Small intestine (tissue), 7 donors: ENCODE data around the gene CD33. TPM values are rescaled to one million over a fixed set of nuclear protein-coding genes. Genes with fewer than 3 reads are reported as not detected.
"Not testable (repeated sequence)": the region's sequence is repeated elsewhere in the genome, so short reads cannot be mapped to it uniquely, and the experiment has no call there.

ENCODE experiments used
- DNase-seq, 2 donors: peaks; one replicate each; pipeline versions ENCODE4 v3.0.0 to v3.0.0-alpha.2; 2013
- FAIRE-seq: peaks from 2 replicates; lab custom pipeline; 2012; peaks lifted over from hg19 to GRCh38; lab: Jason Lieb, UNC
- H3K27ac ChIP-seq, 3 donors: one replicate each; pipeline ENCODE4 v1.5.1; 2013; ENCODE audit warnings: low read length in 2 of 3, mild to moderate bottlenecking in 2 of 3, control low read depth in 1 of 3, inconsistent platforms in 1 of 3, low read depth in 1 of 3, moderate library complexity in 1 of 3
- H3K27me3 ChIP-seq, 3 donors: one replicate each; pipeline ENCODE4 v1.6.1; 2013; ENCODE audit warnings: low read length in 3 of 3, inconsistent platforms in 1 of 3; ENCODE audit not compliant: control insufficient read depth in 3 of 3, insufficient read depth in 3 of 3
- H3K36me3 ChIP-seq, 3 donors: one replicate each; pipeline ENCODE4 v1.6.1; 2013; ENCODE audit warnings: low read length in 3 of 3, inconsistent platforms in 1 of 3, low read depth in 1 of 3, mild to moderate bottlenecking in 1 of 3, moderate library complexity in 1 of 3; ENCODE audit not compliant: control insufficient read depth in 3 of 3, insufficient read depth in 2 of 3
- H3K4me1 ChIP-seq, 3 donors: one replicate each; pipeline ENCODE4 v1.6.1; 2013; ENCODE audit warnings: low read length in 2 of 3, inconsistent platforms in 1 of 3, low read depth in 1 of 3, mild to moderate bottlenecking in 1 of 3, moderate library complexity in 1 of 3; ENCODE audit not compliant: control insufficient read depth in 3 of 3, insufficient read depth in 2 of 3
- H3K4me3 ChIP-seq, 3 donors: one replicate each; pipeline ENCODE4 v1.5.1; 2013; ENCODE audit warnings: low read length in 3 of 3, control low read depth in 1 of 3, inconsistent platforms in 1 of 3, low read depth in 1 of 3, mild to moderate bottlenecking in 1 of 3, moderate library complexity in 1 of 3
- H3K9me3 ChIP-seq, 2 donors: one replicate each; pipeline ENCODE4 v1.6.1; 2013; ENCODE audit warnings: low read depth in 1 of 2, low read length in 1 of 2; ENCODE audit not compliant: control insufficient read depth in 2 of 2, insufficient read depth in 1 of 2
- WGBS, 3 donors: extraction: QIAGEN DNeasy Blood & Tissue Kit; methylation state at CpG; one replicate each; pipeline ENCODE4 v1.1.7; 2013; 5-methylcytosine and 5-hydroxymethylcytosine counted together
- polyA plus RNA-seq, 4 donors: library from polyadenylated mRNA; stranded (reverse) in 3 of 4; unstranded in 1 of 4; fragments of 200-250 nt in 3 of 4; fragments of 120-200 nt in 1 of 4; gene quantifications; one replicate each; pipeline versions ENCODE4 v1.2.1 to v1.2.3, GENCODE V29; 2013
- donor health status: healthy with polysubstance abuse.
- donor health status: control.
- donor health status: control.
- donor health status: Bipolar disorder and iron deficiency.
- donor health status: healthy.

CD33 gene
- polyA plus RNA-seq, 4 donors = 0.67 to 5.2 (median 4.5) TPM

DNA sequence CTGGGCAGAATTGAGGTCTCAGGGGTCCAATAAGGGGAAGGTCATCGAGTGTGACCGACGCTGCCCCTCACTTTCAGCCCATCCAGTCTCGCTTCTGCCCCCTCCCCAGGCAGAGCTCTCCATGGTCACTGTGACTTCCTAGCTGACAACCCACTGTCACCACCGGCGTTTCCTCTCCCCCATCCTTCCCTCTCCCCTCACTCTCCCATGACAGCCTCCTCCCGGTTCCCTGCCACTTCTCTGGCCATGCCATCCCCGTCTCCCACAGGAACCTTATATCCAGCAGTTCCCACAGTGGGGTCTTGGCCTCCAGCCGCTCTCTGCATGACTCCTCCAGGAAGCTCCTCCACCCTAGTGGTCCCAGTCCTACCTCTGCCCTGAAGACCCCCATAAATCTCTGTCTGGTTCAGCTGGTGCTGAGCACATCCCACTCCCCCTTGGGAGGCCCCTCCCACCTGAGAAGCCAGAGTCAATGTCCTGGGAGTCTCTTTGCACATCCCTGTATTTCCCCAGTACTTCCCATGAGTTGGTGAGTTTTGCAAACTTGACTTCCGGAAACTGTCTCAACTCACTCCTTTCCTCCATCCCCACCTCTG is 24.7 kb upstream of the CD33 start:
- H3K4me1 ChIP-seq = no peaks in the 10 kb centered on the region
- no peaks in the 10 kb centered on the region for H3K36me3 ChIP-seq
- FAIRE-seq (no peak), DNase-seq (no peak)
- H3K27ac ChIP-seq = no peak overlapping the region
- H3K4me3 ChIP-seq = no peak overlapping the region
- peaks cover 0 to 4% (median 0%) of the 10 kb centered on the region in 3 donors for H3K27me3 ChIP-seq
- WGBS, 3 donors = 64 to 70% (median 70%) methylated on average over 10 of the region's 10 CpGs
- H3K9me3 ChIP-seq = no peaks in the 10 kb centered on the region

DNA sequence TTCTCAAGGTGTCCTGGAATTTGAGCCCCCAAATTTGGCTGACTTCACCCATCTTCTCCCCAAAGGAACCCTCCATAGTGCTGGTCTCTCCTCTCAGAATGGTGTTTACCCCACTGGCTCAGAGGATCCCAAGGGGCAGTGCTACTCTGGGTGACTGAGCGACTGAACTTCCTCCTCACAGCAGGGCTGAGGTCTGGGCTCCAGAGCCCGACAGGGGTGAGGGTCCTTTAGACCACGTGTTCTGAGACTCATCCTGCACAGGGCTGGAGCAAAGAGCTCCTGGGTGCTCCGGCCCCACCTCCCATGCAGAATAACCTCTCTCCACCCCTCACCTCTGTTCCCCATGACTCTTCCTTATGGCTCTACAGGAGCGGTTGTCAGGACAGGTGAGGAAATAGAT is 23.2 kb upstream of the CD33 start:
- 47 to 52% (median 50%) methylated on average over 5 of the region's 5 CpGs for WGBS, 3 donors
- no peaks in the 10 kb centered on the region for H3K9me3 ChIP-seq
- no peak for FAIRE-seq

DNA sequence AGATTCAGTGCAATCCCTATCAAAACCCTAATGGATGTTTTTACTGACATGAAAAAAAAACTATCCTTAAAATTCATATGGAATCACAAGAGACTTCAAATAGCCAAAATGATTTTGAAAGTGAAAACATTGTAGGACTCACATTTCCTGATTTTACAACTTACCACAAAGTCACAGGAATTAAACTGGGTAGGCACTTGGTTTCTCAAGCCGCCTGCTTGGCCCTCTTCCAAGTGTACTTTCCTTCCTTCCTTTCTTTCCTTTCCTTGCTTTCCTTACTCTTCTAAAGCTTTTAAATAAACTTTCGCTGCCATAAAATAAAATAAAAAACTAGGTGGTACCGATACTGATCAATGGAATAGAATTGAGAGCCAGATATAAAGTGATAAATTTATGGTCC is 21.0 kb upstream of the CD33 start:
- no peak for DNase-seq
- 54 to 61% (median 55%) methylated on average over 3 of the region's 3 CpGs for WGBS, 3 donors
- Histone ChIP-seq H3K36me3 (no peaks in the 10 kb centered on the region), H3K27ac (no peak overlapping the region), H3K27me3 (peaks cover 0 to 4% (median 0%) of the 10 kb centered on the region in 3 donors), H3K4me3 (no peak overlapping the region), H3K4me1 (no peaks in the 10 kb centered on the region), H3K9me3 (no peaks in the 10 kb centered on the region)
- no peak for FAIRE-seq

More for the DNA sequence above, 23.2 kb upstream of the CD33 start:
- H3K4me1 ChIP-seq = no peaks in the 10 kb centered on the region
- H3K27me3 ChIP-seq = peaks cover 0 to 4% (median 0%) of the 10 kb centered on the region in 3 donors
- H3K36me3 ChIP-seq = no peaks in the 10 kb centered on the region
- DNase-seq = no peak
- no peak overlapping the region for H3K4me3 ChIP-seq
- H3K27ac ChIP-seq = no peak overlapping the region

DNA sequence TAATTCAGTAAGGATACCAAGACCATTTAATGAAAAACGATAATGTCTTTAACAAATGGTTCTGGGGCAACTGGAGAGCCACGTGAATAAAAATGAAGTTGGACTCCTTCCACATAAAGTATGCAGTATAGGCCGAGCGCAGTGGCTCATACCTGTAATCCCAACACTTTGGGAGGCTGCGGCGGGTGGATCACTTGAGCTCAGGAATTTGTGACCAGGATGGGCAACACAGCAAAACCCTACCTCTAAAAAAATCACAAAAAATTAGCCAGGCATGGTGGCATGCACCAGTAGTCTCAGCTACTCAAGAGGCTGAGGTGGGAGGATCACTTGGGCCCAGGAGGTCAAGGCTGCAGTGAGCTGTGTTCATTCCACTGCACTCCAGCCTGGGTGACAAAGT is 20.6 kb upstream of the CD33 start:
- Histone ChIP-seq H3K4me3 (no peak overlapping the region), H3K27ac (no peak overlapping the region), H3K4me1 (no peaks in the 10 kb centered on the region), H3K27me3 (peaks cover 0 to 4% (median 0%) of the 10 kb centered on the region in 3 donors), H3K9me3 (no peaks in the 10 kb centered on the region), H3K36me3 (no peaks in the 10 kb centered on the region)
- no peak for FAIRE-seq
- no peak for DNase-seq
- WGBS, 3 donors = 81 to 82% (median 81%) methylated on average over 6 of the region's 6 CpGs

DNA sequence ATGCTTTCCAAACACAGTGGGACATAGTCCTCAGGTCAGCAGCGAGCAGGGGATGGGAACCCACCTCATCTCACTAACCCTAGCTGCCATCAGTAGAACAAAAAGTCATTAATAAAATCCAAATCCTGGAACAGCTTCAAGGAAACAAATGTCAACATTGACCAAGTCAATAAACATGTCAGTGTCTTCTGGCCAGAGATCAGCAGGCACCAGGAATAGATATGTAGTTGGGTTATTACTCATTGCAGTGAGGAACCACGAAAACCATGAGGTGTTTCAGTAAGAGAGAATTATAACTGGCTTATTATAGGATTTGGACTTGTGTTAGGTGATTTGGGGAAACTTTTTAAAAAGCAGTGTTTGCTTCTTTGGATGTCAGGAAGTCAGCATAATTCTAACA is 17.1 kb upstream of the CD33 start:
- 26 to 41% (median 33%) methylated on average over 2 of the region's 2 CpGs for WGBS, 3 donors
- no peaks in the 10 kb centered on the region for H3K36me3 ChIP-seq
- no peak overlapping the region for H3K4me3 ChIP-seq
- DNase-seq (no peak), FAIRE-seq (no peak)
- H3K9me3 ChIP-seq = no peaks in the 10 kb centered on the region
- H3K27ac ChIP-seq = no peak overlapping the region
- no peaks in the 10 kb centered on the region for H3K4me1 ChIP-seq
- H3K27me3 ChIP-seq = peaks cover 0 to 2% (median 0%) of the 10 kb centered on the region in 3 donors

DNA sequence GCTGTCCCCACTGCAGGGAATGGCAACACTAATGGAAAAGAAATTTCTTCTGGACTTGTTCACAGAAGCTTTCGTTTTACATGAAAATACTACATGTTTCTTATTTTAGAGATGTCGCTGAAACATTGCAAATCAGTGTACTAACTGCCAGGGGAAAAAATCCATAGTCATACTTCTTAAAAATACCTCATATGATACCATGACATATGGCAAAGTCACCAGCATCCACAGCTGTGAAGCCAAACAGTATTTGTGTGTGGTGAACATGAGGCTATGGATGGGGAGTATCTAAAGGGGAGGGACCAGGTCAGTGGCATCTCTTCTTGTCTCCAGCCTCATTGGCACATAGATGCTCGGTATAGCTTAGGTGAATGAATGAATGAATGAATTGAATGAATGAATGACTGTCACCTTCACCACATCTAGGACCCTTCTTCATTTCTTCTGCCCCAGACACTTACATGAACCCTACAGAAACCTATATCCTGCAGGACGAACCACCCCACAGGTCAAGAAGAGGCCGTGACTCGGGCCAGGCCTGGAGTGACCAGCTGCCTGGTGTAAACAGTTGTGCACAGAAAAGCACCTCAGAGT is 14.6 kb upstream of the CD33 start:
- no peak overlapping the region for H3K4me3 ChIP-seq
- FAIRE-seq (no peak), DNase-seq (no peak)
- no peak overlapping the region for H3K27ac ChIP-seq
- no peaks in the 10 kb centered on the region for H3K36me3 ChIP-seq
- peaks cover 0 to 3% of the 10 kb centered on the region in 2 donors for H3K9me3 ChIP-seq
- WGBS, 3 donors = 70 to 86% (median 83%) methylated on average over 6 of the region's 6 CpGs
- H3K27me3 ChIP-seq = peaks cover 0 to 2% (median 0%) of the 10 kb centered on the region in 3 donors
- no peaks in the 10 kb centered on the region for H3K4me1 ChIP-seq

DNA sequence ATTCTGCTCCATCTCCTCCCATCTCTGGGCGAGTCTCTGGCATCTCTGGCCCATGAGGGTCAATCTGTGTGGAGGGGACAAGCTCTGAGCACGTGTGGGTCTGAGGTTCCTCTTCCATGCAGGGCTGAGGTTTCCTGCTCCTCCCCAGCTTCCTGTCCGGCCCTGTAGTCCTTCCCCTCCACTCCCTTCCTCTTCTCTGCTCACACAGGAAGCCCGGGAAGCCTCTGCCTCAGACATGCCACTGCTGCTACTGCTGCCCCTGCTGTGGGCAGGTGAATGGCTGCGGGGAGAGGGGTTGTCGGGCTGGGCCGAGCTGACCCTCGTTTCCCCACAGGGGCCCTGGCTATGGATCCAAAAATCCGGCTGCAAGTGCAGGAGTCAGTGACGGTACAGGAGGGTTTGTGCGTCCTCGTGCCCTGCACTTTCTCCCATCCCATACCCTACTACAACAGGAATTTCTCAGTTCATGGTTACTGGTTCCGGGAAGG is 14.0 kb upstream of the CD33 start:
- not testable (repeated sequence) for H3K9me3 ChIP-seq, FAIRE-seq, H3K36me3 ChIP-seq, H3K4me3 ChIP-seq, H3K27me3 ChIP-seq, DNase-seq, H3K4me1 ChIP-seq, H3K27ac ChIP-seq
- 59 to 62% (median 60%) methylated on average over 13 of the region's 13 CpGs for WGBS, 3 donors

DNA sequence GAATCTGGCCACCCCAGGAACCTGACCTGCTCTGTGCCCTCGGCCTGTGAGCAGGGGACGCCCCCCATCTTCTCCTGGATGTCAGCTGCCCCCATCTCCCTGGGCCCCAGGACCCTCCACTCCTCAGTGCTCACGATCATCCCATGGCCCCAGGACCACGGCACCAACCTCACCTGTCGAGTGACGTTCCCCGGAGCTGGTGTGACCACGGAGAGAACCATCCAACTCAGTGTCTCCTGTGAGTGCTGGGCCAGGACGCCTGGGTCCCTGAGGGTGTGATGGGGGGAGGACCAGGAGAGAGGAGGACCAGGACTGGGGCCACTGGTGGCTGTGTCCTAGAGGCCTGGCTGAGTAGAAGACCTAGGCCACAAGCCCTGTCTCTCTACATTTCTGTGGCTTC is 13.0 kb upstream of the CD33 start:
- FAIRE-seq (no peak), DNase-seq (no peak)
- Histone ChIP-seq H3K27me3 (peaks cover 0 to 2% (median 0%) of the 10 kb centered on the region in 3 donors), H3K36me3 (no peaks in the 10 kb centered on the region), H3K4me1 (no peaks in the 10 kb centered on the region), H3K4me3 (no peak overlapping the region), H3K27ac (no peak overlapping the region), H3K9me3 (peaks cover 0 to 4% of the 10 kb centered on the region in 2 donors)
- WGBS, 3 donors = 74 to 86% (median 78%) methylated on average over 9 of the region's 9 CpGs
